Glutamatergic neuron (in vitro differentiated cells): ENCODE measurements around the gene WDR33. TPM values are rescaled to one million over a fixed set of nuclear protein-coding genes. Genes with fewer than 3 reads are reported as not detected.

ENCODE experiments used
- DNase-seq: peaks from one replicate; pipeline ENCODE4 v3.0.0; 2022
- H3K27ac Mint-ChIP-seq: one replicate; pipeline ENCODE4 v1.8.0; 2020; ENCODE audit warnings: mild to moderate bottlenecking, mixed read lengths, inconsistent platforms; ENCODE audit not compliant: unreplicated experiment
- H3K27me3 Mint-ChIP-seq: one replicate; pipeline ENCODE4 v1.8.0; 2020; ENCODE audit warnings: mild to moderate bottlenecking, moderate library complexity, mixed read lengths, inconsistent platforms; ENCODE audit not compliant: unreplicated experiment
- H3K36me3 Mint-ChIP-seq: one replicate; pipeline ENCODE4 v1.8.0; 2020; ENCODE audit warnings: mild to moderate bottlenecking, mixed read lengths, inconsistent platforms; ENCODE audit not compliant: unreplicated experiment
- H3K4me1 Mint-ChIP-seq: one replicate; pipeline ENCODE4 v1.8.0; 2020; ENCODE audit warnings: mild to moderate bottlenecking, low read depth, mixed read lengths, inconsistent platforms; ENCODE audit not compliant: unreplicated experiment
- H3K4me3 Mint-ChIP-seq: one replicate; pipeline ENCODE4 v1.8.0; 2020; ENCODE audit warnings: mild to moderate bottlenecking, mixed read lengths, inconsistent platforms; ENCODE audit not compliant: unreplicated experiment
- H3K9me3 Mint-ChIP-seq: one replicate; pipeline ENCODE4 v1.8.0; 2020; ENCODE audit warnings: mild to moderate bottlenecking, moderate library complexity, mixed read lengths, inconsistent platforms; ENCODE audit not compliant: unreplicated experiment
- CTCF ChIP-seq: fragments of 200-600 bp; sonication (generic); IDR thresholded peaks from one replicate; pipeline ENCODE4 v1.5.0; 2021; ENCODE audit not compliant: partially characterized antibody, unreplicated experiment
- long read RNA-seq: library from polyadenylated mRNA; unstranded; transcript quantifications from one replicate; pipeline ENCODE4 v2.0.0, GENCODE V29; 2020; ENCODE audit not compliant: unreplicated experiment
- total RNA-seq: library from RNA; stranded (reverse); fragmentation: NEBNext Ultra II Directional; extraction: Animal tissue kit (Norgen Biotek cat#: 25700); gene quantifications from one replicate; pipeline ENCODE4 v1.2.1, GENCODE V29; 2021; ENCODE audit not compliant: unreplicated experiment

WDR33 gene
- total RNA-seq = 54.5 TPM
- long read RNA-seq, transcript WDR33-204 (6 exons, 3,104 nt) = major isoform, 14 of 34 reads
- long read RNA-seq, partial matches to known transcripts = 14 of 34 reads
- long read RNA-seq, other reads (novel, unspliced or antisense) = 6 of 34 reads

- DNase-seq = peak; percentile 95
- H3K4me1 Mint-ChIP-seq = peaks cover 12% of the 10 kb centered on the region
- H3K4me3 Mint-ChIP-seq = peak within 1 kb of the TSS; percentile 93
- peaks cover 12% of the 10 kb centered on the region for H3K27me3 Mint-ChIP-seq
- no peak for TF ChIP-seq CTCF
- no peaks in the 10 kb centered on the region for H3K36me3 Mint-ChIP-seq
- H3K9me3 Mint-ChIP-seq = peaks cover 8% of the 10 kb centered on the region
- H3K27ac Mint-ChIP-seq = peak within 1 kb of the TSS; percentile 99
Measured at GRCh38 chr2:127810619-127811396, at the start of gene WDR33. WDR33 (minus strand) TSS chr2:127811171; CDS start chr2:127770981, 40,190 bp downstream.

GRCh38 chr2:127860130-127860529 lies 49.2 kb upstream of the WDR33 start:
- peaks cover 11% of the 10 kb centered on the region for H3K4me1 Mint-ChIP-seq
- no peak overlapping the region for H3K4me3 Mint-ChIP-seq
- no peak overlapping the region for H3K27ac Mint-ChIP-seq
- H3K36me3 Mint-ChIP-seq = no peaks in the 10 kb centered on the region
- TF ChIP-seq CTCF = no peak
- peaks cover 2% of the 10 kb centered on the region for H3K9me3 Mint-ChIP-seq
- no peaks in the 10 kb centered on the region for H3K27me3 Mint-ChIP-seq
- DNase-seq = no peak

- peaks cover 9% of the 10 kb centered on the region for H3K4me1 Mint-ChIP-seq
- no peaks in the 10 kb centered on the region for H3K27me3 Mint-ChIP-seq
- no peak for TF ChIP-seq CTCF
- peaks cover 2% of the 10 kb centered on the region for H3K9me3 Mint-ChIP-seq
- H3K36me3 Mint-ChIP-seq = no peaks in the 10 kb centered on the region
- DNase-seq = peak; percentile 42
- no peak overlapping the region for H3K27ac Mint-ChIP-seq
- H3K4me3 Mint-ChIP-seq = no peak overlapping the region
Measured at GRCh38 chr2:127859712-127860085, 48.7 kb upstream of the WDR33 start.

GRCh38 chr2:127857265-127857808 lies 46.4 kb upstream of the WDR33 start:
- H3K9me3 Mint-ChIP-seq = peaks cover 2% of the 10 kb centered on the region
- TF ChIP-seq CTCF = no peak
- no peaks in the 10 kb centered on the region for H3K36me3 Mint-ChIP-seq
- H3K4me1 Mint-ChIP-seq = peaks cover 9% of the 10 kb centered on the region
- peak overlapping the region; percentile 54 for H3K27ac Mint-ChIP-seq
- H3K27me3 Mint-ChIP-seq = no peaks in the 10 kb centered on the region
- H3K4me3 Mint-ChIP-seq = peak overlapping the region; percentile 98
- DNase-seq = no peak

- H3K4me1 Mint-ChIP-seq = peaks cover 2% of the 10 kb centered on the region
- H3K9me3 Mint-ChIP-seq = peaks cover 4% of the 10 kb centered on the region
- no peak for DNase-seq
- TF ChIP-seq CTCF = no peak
- H3K4me3 Mint-ChIP-seq = no peak overlapping the region
- no peaks in the 10 kb centered on the region for H3K27me3 Mint-ChIP-seq
- no peaks in the 10 kb centered on the region for H3K36me3 Mint-ChIP-seq
- no peak overlapping the region for H3K27ac Mint-ChIP-seq
Measured at GRCh38 chr2:127853671-127854070, 42.7 kb upstream of the WDR33 start.
